ENCODE data around the gene PRPF40B. TPM values are rescaled to one million over a fixed set of nuclear protein-coding genes. Genes with fewer than 3 reads are reported as not detected.
"Not testable (repeated sequence)": the region's sequence is repeated elsewhere in the genome, so short reads cannot be mapped to it uniquely, and the experiment has no call there.

PRPF40B gene
- total and polyA plus RNA-seq, 9 of the 15 experiments (the other 6 are each of a cell fraction or from before 2014, with no cell fraction given) = 0.55 to 10.6 (median 4.8) TPM

- H3K79me2 ChIP-seq (ENCODE audit: control insufficient read depth, insufficient read depth, low read length); in situ Hi-C loops (cut with MboI); H3K36me3 ChIP-seq (ENCODE audit: control insufficient read depth, insufficient read depth, low read length); H3K9me1 ChIP-seq (ENCODE audit: control insufficient read depth, insufficient read depth, low read length); H2AFZ ChIP-seq (ENCODE audit: low read depth, low read length); H3K4me1 ChIP-seq (replicated peaks in 1 of 2; ENCODE audit: control insufficient read depth in 2 of 2, insufficient read depth in 2 of 2, low read length in 2 of 2); H3K9ac ChIP-seq (ENCODE audit: insufficient read depth in 1 of 2, low read depth in 2 of 2, low read length in 2 of 2); H3K27ac ChIP-seq (ENCODE audit: extremely low read depth, low read depth, low read length); CTCF ChIA-PET (ENCODE audit: low intra/inter-chr PET ratio); H4K20me1 ChIP-seq (replicated peaks; ENCODE audit: control insufficient read depth, insufficient read depth, low read length); H3K9me3 ChIP-seq (replicated peaks; ENCODE audit: control insufficient read depth, insufficient read depth, low read depth, low read length); FAIRE-seq; H3K4me2 ChIP-seq (ENCODE audit: insufficient read depth, low read length); intact Hi-C loops (cut with micrococcal nuclease); DNase-seq (ENCODE audit: extremely low read depth in 1 of 4, low spot score in 3 of 4); H3K4me3 ChIP-seq; BruUV-seq (replicated peaks); ATAC-seq; H3K27me3 ChIP-seq (ENCODE audit: control insufficient read depth in 2 of 2, insufficient read depth in 2 of 2, low read length in 2 of 2): not testable (repeated sequence)
- WGBS (ENCODE audit: insufficient coverage, low coverage, missing lambda C conversion rate) = 44% methylated on average over 4 of the region's 4 CpGs
- peak; percentile 22 for TF ChIP-seq ZNF280A (IDR thresholded peaks at IDR 0.05; ENCODE audit: low read depth, partially characterized antibody)
- 0 out of 2 replicates have a peak, but pooled peaks have one; percentile 46 for TF ChIP-seq TRIM28 (IDR thresholded peaks at IDR 0.05)
- POLR2A ChIA-PET = interaction anchor here (0.7 to 1.1 kb wide), 2 partner anchors 10 to 58 kb away, joined by 3 read pairs; no protein-coding TSS in a partner anchor
Observed at GRCh38 chr12:49610785-49611184, 12.6 kb upstream of the PRPF40B start.

DNA sequence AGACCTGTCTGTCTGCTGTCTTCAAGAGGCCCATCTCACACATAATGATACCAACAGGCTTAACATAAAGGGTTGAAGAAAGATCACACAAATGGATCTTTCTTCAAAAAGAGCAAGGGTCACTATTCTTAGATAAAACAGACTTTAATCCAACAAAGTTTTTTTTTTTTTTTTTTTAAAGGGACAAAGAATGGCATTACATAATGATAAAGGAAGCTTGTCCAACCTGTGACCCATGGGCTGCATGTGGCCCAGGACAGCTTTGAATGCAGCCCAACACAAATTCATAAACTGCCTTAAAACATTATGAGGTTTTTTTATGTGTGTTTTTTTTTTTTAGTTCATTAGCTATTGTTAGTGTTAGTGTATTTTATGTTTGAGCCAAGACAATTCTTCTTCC, 11.2 kb upstream of the PRPF40B start:
- DNase-seq (ENCODE audit: extremely low read depth in 1 of 4, low spot score in 3 of 4) (no peak), FAIRE-seq (no peak), ATAC-seq (no peak)
- Histone ChIP-seq H3K79me2 (ENCODE audit: control insufficient read depth, insufficient read depth, low read length) (no peaks in the 10 kb centered on the region), H3K36me3 (ENCODE audit: control insufficient read depth, insufficient read depth, low read length) (no peaks in the 10 kb centered on the region), H3K9ac (ENCODE audit: insufficient read depth in 1 of 2, low read depth in 2 of 2, low read length in 2 of 2) (no peak overlapping the region), H3K27me3 (ENCODE audit: control insufficient read depth in 2 of 2, insufficient read depth in 2 of 2, low read length in 2 of 2) (no peaks in the 10 kb centered on the region), H3K4me3 (no peak overlapping the region), H2AFZ (ENCODE audit: low read depth, low read length) (no peak overlapping the region), H3K4me1 (replicated peaks in 1 of 2; ENCODE audit: control insufficient read depth in 2 of 2, insufficient read depth in 2 of 2, low read length in 2 of 2) (no peaks in the 10 kb centered on the region; a peak in 1 of 5 replicates), H4K20me1 (replicated peaks; ENCODE audit: control insufficient read depth, insufficient read depth, low read length) (no peaks in the 10 kb centered on the region), H3K4me2 (ENCODE audit: insufficient read depth, low read length) (no peak overlapping the region), H3K27ac (ENCODE audit: extremely low read depth, low read depth, low read length) (no peak overlapping the region), H3K9me3 (replicated peaks; ENCODE audit: control insufficient read depth, insufficient read depth, low read depth, low read length) (no peaks in the 10 kb centered on the region), H3K9me1 (ENCODE audit: control insufficient read depth, insufficient read depth, low read length) (no peaks in the 10 kb centered on the region)
- TF ChIP-seq RNF2 (IDR thresholded peaks at IDR 0.05) (no peak), ZFP91 (CRISPR knock-in tag; IDR thresholded peaks at IDR 0.05) (no peak)
- BruUV-seq (replicated peaks) = no TSS peak
- POLR2A ChIA-PET = interaction anchor here (0.9 kb wide), 1 partner anchor 13 kb away, joined by 3 read pairs; no protein-coding TSS in a partner anchor
- intact Hi-C loops (cut with micrococcal nuclease) (no loop called here), in situ Hi-C loops (cut with MboI) (no loop called here)
- CTCF ChIA-PET (ENCODE audit: low intra/inter-chr PET ratio) = no interaction called here

Measured in K562 (cell line).